GM12864 (cell line): ENCODE data around the gene NAALADL2.

Experiments used
- DNase-seq: peaks from one replicate; pipeline ENCODE4 v3.0.0-alpha.2; 2011; ENCODE audit warnings: low read depth
- H3K4me3 ChIP-seq: 2 replicates; pipeline ENCODE4 v1.5.1; 2011; ENCODE audit warnings: mild to moderate bottlenecking, low read depth, low read length, control low read depth
- TF ChIP-seq, protein P1 (sequence below): IDR thresholded peaks from 2 replicates; pipeline ENCODE4 v1.5.1; 2011; ENCODE audit warnings: low read depth, mild to moderate bottlenecking, moderate library complexity, low read length, control low read depth, inconsistent platforms; ENCODE audit errors: missing control alignments

Gene NAALADL2

DNA sequence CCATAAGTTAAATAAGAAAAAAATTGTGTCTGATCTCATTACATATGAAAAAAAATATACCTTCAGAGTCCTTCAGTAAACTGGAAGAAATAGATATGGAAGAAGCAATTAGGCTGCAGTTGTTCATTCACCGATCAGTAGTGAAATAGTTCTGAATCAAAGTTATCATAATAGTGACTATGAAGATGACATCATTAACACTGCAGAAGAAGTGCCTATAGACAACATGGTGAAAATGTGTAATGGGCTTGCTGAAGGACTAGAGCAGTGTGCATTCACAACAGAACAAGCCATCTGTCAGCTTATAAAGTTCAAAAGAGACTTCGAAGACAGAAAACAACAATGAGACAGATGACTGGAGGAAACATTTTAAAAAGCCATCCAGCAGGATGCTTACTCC, 144.5 kb downstream of the NAALADL2 start:
- TF ChIP-seq, protein P1, sequence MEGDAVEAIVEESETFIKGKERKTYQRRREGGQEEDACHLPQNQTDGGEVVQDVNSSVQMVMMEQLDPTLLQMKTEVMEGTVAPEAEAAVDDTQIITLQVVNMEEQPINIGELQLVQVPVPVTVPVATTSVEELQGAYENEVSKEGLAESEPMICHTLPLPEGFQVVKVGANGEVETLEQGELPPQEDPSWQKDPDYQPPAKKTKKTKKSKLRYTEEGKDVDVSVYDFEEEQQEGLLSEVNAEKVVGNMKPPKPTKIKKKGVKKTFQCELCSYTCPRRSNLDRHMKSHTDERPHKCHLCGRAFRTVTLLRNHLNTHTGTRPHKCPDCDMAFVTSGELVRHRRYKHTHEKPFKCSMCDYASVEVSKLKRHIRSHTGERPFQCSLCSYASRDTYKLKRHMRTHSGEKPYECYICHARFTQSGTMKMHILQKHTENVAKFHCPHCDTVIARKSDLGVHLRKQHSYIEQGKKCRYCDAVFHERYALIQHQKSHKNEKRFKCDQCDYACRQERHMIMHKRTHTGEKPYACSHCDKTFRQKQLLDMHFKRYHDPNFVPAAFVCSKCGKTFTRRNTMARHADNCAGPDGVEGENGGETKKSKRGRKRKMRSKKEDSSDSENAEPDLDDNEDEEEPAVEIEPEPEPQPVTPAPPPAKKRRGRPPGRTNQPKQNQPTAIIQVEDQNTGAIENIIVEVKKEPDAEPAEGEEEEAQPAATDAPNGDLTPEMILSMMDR: no peak
- DNase-seq: no peak

DNA sequence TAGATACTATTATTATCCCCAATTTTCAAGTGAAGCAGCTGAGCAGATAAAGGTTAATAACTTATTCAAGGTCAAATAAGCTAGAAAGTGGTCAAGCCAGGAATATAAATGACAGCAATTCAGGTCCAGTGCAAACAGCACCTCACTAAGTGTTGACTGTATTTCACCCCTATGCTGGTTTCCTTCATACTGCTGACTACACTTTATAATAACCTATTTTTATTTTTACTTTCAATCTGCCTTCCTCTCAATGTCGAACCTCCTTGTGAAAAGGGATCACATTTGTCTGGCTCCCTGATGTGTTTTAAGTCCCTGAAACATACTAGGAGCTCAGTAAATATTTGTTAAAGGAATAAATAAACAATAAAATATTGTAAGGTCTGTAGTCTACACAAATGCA, 146.1 kb downstream of the NAALADL2 start:
- TF ChIP-seq, protein P1: no peak

More for the DNA sequence above, 144.5 kb downstream of the NAALADL2 start:
- H3K4me3 ChIP-seq: no peak overlapping the region

DNA sequence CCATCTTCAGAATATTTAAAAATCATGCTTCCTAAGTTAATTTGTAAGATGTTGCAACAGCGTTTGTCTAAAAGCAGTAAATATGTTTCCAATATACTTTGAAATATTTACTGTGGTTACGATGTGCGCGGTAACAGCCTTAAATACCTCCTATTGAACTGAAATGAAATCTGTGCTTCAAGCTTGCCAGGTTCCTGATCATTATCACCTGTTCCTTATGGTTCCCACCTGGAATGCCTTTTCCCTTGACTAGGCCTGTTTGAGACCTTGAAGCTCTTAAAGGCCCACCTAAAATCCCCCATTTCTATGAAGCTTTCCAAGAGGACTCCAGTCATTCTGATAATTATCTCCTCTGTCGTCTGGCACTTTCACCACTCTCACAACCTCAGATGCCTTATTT, 146.7 kb downstream of the NAALADL2 start:
- no peak overlapping the region for H3K4me3 ChIP-seq
- TF ChIP-seq, protein P1: no peak
- DNase-seq: no peak

More for the DNA sequence above, 146.1 kb downstream of the NAALADL2 start:
- no peak overlapping the region for H3K4me3 ChIP-seq
- DNase-seq: no peak

DNA sequence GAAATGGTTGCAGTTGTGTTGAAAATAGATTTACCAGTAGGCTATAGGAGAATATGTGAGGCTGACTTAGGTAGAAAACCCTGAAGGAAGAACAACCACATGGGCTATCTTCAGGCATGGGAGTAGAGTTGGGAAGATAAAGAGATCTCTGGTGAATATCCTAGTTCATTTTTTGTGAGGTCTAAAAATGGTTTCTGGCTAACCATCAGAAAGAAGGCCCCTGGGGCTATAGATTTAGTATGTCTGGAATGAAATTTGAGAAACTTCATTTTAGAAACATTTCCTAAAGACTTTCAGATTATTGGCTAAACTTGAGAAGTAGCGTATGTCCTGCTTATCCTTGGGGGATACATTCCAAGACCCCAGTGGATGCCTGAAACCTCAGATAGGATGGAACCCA, 148.2 kb downstream of the NAALADL2 start:
- TF ChIP-seq, protein P1: no peak
- H3K4me3 ChIP-seq: no peak overlapping the region
- DNase-seq: no peak

DNA sequence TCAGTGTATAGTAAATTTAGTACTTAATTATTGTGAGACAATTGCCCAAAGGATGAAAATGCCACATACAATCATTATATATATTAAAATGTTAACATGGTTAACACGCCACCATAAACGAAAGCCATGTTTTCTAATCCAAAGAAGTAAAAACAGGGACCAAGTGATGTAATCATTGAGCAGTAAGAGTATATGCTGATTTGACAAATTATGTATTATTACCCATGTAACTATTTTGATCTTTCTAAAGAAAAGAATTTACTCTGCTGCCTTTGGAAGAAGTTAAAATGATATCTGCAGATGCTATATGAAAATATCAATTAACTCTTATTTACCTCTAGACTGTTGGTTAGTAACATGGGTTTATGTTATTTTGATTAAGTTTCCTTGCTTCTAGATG, 150.2 kb downstream of the NAALADL2 start:
- TF ChIP-seq, protein P1: no peak
- no peak for DNase-seq

DNA sequence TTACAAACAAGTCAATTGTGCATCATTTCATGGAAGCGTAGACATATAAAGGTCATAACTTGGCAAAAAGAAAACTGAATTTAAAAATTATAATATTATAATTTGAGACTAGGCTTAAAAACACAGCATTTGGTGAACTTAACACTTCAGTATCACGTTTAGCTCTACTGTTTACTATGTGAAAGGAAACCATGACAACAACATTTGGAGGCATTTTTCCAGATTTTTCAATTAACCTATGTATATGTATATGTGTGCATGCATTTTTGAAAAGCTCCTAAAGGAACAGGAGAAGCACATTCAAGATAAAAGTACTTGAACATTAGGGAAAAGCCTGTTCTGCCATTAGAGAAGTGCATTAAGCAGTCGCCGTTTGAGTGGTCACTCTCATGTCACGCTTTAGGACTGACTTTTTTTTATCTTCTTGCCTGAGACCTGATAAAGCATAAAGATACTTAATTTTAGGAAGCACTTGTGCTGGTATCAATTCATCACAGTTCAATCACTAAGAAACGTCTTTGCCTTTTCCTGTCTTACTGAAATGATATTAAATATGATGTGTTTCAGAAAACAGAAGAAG, 156.0 kb downstream of the NAALADL2 start:
- DNase-seq: no peak

More for the DNA sequence above, 150.2 kb downstream of the NAALADL2 start:
- no peak overlapping the region for H3K4me3 ChIP-seq

More for the DNA sequence above, 156.0 kb downstream of the NAALADL2 start:
- no peak overlapping the region for H3K4me3 ChIP-seq
- TF ChIP-seq, protein P1: no peak
